ENCODE measurements around the gene STX5.

- TF ChIP-seq CTCF (IDR thresholded peaks at IDR 0.05) (no peak), ZFX (IDR thresholded peaks at IDR 0.05; ENCODE audit: borderline replicate concordance) (no peak)
Measured at GRCh38 chr11:62874851-62875250, 43.0 kb upstream of the STX5 start.
